SK-N-SH treated with all-trans-retinoic acid at 6 μM for 48 hours (cell line): ENCODE results near the gene VAT1L.

ENCODE experiments used
- ATAC-seq: fragments of 200-7000 bp; cut with Tn5 transposase; 3 replicates; pipeline ENCODE4 v1.9.1; 2020; ENCODE audit warnings: mild to moderate bottlenecking, moderate library complexity
- BACH2 ChIP-seq: fragments of 250-450 bp; sonication (Bioruptor Pico); IDR thresholded peaks from 2 replicates; pipeline ENCODE4 v1.9.0; 2021; ENCODE audit warnings: mild to moderate bottlenecking, borderline replicate concordance
- CSDC2 ChIP-seq: fragments of 250-450 bp; sonication (Bioruptor Pico); IDR thresholded peaks from 2 replicates; pipeline ENCODE4 v1.5.0; 2020; ENCODE audit warnings: mild to moderate bottlenecking, moderate library complexity
- ESRRG ChIP-seq: fragments of 250-450 bp; sonication (Bioruptor Pico); IDR thresholded peaks from 2 replicates; pipeline ENCODE4 v1.6.1; 2021; ENCODE audit warnings: mild to moderate bottlenecking
- GLIS3 ChIP-seq: fragments of 250-450 bp; sonication (Bioruptor Pico); IDR thresholded peaks from 2 replicates; pipeline ENCODE4 v1.5.0; 2020; ENCODE audit warnings: mild to moderate bottlenecking, moderate library complexity
- ISL1 ChIP-seq: fragments of 250-450 bp; sonication (Bioruptor Pico); IDR thresholded peaks from 2 replicates; pipeline ENCODE4 v2.1.2; 2022; ENCODE audit warnings: mild to moderate bottlenecking, moderate library complexity
- OSR1 ChIP-seq: fragments of 250-450 bp; sonication (Bioruptor Pico); IDR thresholded peaks from 2 replicates; pipeline ENCODE4 v1.8.0; 2022; ENCODE audit warnings: moderate library complexity, mild to moderate bottlenecking, inconsistent platforms
- PPARA ChIP-seq: fragments of 250-450 bp; sonication (Bioruptor Pico); IDR thresholded peaks from 2 replicates; pipeline ENCODE4 v1.5.0; 2020; ENCODE audit warnings: mild to moderate bottlenecking, borderline replicate concordance
- RARB ChIP-seq: fragments of 250-450 bp; sonication (Bioruptor Pico); IDR thresholded peaks from 2 replicates; pipeline ENCODE4 v1.8.0; 2021; ENCODE audit warnings: mild to moderate bottlenecking, moderate library complexity
- TCF4 ChIP-seq: fragments of 250-450 bp; sonication (Bioruptor Pico); IDR thresholded peaks from 2 replicates; pipeline ENCODE4 v1.8.0; 2021; ENCODE audit warnings: mild to moderate bottlenecking, moderate library complexity, borderline replicate concordance
- TOX ChIP-seq: fragments of 250-450 bp; sonication (Bioruptor Pico); IDR thresholded peaks from 2 replicates; pipeline ENCODE4 v1.8.0; 2021; ENCODE audit warnings: mild to moderate bottlenecking, moderate library complexity, borderline replicate concordance
- ZC3H10 ChIP-seq: fragments of 250-450 bp; sonication (Bioruptor Pico); IDR thresholded peaks from 2 replicates; pipeline ENCODE4 v1.5.1; 2021; ENCODE audit warnings: mild to moderate bottlenecking, moderate library complexity
- ZFP3 ChIP-seq: fragments of 250-450 bp; sonication (Bioruptor Pico); IDR thresholded peaks from 2 replicates; pipeline ENCODE4 v1.5.0; 2020; ENCODE audit warnings: mild to moderate bottlenecking, moderate library complexity
- ZFP30 ChIP-seq: fragments of 450-650 bp; formaldehyde crosslinking; IDR thresholded peaks from 2 replicates; pipeline ENCODE4 v1.5.0; 2022; ENCODE audit warnings: mild to moderate bottlenecking, moderate library complexity
- ZNF565 ChIP-seq: fragments of 450-650 bp; formaldehyde crosslinking; conservative IDR thresholded peaks from 2 replicates; pipeline ENCODE4 v1.5.0; 2020; ENCODE audit warnings: low read depth, mild to moderate bottlenecking, moderate library complexity
- ZNF70 ChIP-seq: fragments of 450-650 bp; formaldehyde crosslinking; IDR thresholded peaks from 2 replicates; pipeline ENCODE4 v1.5.0; 2020; ENCODE audit warnings: mild to moderate bottlenecking, moderate library complexity
- ZNF8 ChIP-seq: fragments of 450-650 bp; formaldehyde crosslinking; IDR thresholded peaks from 2 replicates; pipeline ENCODE4 v1.5.0; 2020; ENCODE audit warnings: mild to moderate bottlenecking, moderate library complexity
- TF ChIP-seq, protein P1 (sequence below): fragments of 250-450 bp; sonication (Bioruptor Pico); IDR thresholded peaks from 2 replicates; pipeline ENCODE4 v1.5.1; 2020; ENCODE audit warnings: low read depth, mild to moderate bottlenecking, moderate library complexity
- TF ChIP-seq, protein P2 (sequence below): fragments of 250-450 bp; sonication (Bioruptor Pico); IDR thresholded peaks from 2 replicates; pipeline ENCODE4 v1.8.0; 2021; ENCODE audit warnings: low read depth, mild to moderate bottlenecking, moderate library complexity, borderline replicate concordance
- TF ChIP-seq, protein P3 (sequence below): fragments of 250-450 bp; sonication (Bioruptor Pico); IDR thresholded peaks from 2 replicates; pipeline ENCODE4 v1.5.0; 2020; ENCODE audit warnings: mild to moderate bottlenecking, moderate library complexity
- TF ChIP-seq, protein P4 (sequence below): fragments of 250-450 bp; sonication (Bioruptor Pico); IDR thresholded peaks from 2 replicates; pipeline ENCODE4 v1.8.0; 2020; ENCODE audit warnings: mild to moderate bottlenecking, moderate library complexity, borderline replicate concordance
- TF ChIP-seq, protein P5 (sequence below): fragments of 250-450 bp; sonication (Bioruptor Pico); IDR thresholded peaks from 2 replicates; pipeline ENCODE4 v1.5.1; 2021; ENCODE audit warnings: mild to moderate bottlenecking, moderate library complexity

VAT1L gene

DNA sequence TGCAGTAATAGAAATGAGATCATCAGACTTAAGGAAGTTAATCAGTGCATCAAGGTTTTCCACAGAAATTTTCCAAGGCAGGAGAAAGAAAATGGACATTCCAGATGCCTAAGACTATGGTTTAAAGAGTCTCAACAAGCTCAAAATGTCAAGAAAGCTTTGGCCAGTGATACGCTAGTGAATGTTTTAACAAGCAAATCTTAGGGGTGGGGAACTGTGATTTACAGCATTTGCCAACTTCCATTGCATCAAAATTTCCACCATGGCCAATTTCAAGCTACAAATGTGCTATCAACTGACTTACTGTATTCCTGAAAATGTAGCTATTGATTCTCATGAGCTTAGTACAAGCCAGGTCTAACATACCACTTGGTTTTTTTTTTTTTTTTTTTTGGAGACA is 151.6 kb downstream of the VAT1L start:
- ATAC-seq, result no peak
- TF ChIP-seq ISL1 (CRISPR knock-in tag), result no peak
- TF ChIP-seq OSR1 (CRISPR knock-in tag), result no peak
- TF ChIP-seq ZFP3 (CRISPR knock-in tag), result no peak
- no peak for TF ChIP-seq ZNF565 (CRISPR knock-in tag)

DNA sequence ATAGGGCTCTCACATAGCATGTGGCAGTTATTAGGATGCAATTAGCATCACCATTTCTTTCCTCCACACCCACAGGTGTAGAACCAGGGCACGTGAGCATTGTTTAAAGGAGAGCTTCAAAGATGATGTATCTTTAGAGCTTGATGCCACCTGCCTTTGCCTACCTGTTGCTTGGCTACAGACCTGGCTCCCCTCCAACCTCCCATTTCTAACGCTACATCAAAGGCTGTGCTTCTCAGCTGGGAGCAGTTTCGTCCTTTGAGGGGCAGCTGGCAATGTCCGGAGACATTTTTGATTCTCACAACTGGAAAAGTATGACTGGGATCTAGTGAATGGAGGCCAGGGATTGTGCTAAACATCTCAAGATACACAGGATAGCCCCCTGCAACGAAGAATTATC is 155.4 kb downstream of the VAT1L start:
- TF ChIP-seq RARB (CRISPR knock-in tag) (no peak), ZC3H10 (CRISPR knock-in tag) (no peak), TCF4 (CRISPR knock-in tag) (no peak), ESRRG (CRISPR knock-in tag) (no peak), ZNF70 (no peak), PPARA (CRISPR knock-in tag) (no peak), OSR1 (CRISPR knock-in tag) (no peak), GLIS3 (no peak), BACH2 (CRISPR knock-in tag) (no peak)
- TF ChIP-seq, protein P1, sequence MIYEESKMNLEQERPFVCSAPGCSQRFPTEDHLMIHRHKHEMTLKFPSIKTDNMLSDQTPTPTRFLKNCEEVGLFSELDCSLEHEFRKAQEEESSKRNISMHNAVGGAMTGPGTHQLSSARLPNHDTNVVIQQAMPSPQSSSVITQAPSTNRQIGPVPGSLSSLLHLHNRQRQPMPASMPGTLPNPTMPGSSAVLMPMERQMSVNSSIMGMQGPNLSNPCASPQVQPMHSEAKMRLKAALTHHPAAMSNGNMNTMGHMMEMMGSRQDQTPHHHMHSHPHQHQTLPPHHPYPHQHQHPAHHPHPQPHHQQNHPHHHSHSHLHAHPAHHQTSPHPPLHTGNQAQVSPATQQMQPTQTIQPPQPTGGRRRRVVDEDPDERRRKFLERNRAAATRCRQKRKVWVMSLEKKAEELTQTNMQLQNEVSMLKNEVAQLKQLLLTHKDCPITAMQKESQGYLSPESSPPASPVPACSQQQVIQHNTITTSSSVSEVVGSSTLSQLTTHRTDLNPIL (CRISPR knock-in tag), result no peak
- TF ChIP-seq, protein P2, sequence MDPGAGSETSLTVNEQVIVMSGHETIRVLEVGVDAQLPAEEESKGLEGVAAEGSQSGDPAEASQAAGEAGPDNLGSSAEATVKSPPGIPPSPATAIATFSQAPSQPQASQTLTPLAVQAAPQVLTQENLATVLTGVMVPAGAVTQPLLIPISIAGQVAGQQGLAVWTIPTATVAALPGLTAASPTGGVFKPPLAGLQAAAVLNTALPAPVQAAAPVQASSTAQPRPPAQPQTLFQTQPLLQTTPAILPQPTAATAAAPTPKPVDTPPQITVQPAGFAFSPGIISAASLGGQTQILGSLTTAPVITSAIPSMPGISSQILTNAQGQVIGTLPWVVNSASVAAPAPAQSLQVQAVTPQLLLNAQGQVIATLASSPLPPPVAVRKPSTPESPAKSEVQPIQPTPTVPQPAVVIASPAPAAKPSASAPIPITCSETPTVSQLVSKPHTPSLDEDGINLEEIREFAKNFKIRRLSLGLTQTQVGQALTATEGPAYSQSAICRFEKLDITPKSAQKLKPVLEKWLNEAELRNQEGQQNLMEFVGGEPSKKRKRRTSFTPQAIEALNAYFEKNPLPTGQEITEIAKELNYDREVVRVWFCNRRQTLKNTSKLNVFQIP (CRISPR knock-in tag), result no peak
- TF ChIP-seq, protein P3, sequence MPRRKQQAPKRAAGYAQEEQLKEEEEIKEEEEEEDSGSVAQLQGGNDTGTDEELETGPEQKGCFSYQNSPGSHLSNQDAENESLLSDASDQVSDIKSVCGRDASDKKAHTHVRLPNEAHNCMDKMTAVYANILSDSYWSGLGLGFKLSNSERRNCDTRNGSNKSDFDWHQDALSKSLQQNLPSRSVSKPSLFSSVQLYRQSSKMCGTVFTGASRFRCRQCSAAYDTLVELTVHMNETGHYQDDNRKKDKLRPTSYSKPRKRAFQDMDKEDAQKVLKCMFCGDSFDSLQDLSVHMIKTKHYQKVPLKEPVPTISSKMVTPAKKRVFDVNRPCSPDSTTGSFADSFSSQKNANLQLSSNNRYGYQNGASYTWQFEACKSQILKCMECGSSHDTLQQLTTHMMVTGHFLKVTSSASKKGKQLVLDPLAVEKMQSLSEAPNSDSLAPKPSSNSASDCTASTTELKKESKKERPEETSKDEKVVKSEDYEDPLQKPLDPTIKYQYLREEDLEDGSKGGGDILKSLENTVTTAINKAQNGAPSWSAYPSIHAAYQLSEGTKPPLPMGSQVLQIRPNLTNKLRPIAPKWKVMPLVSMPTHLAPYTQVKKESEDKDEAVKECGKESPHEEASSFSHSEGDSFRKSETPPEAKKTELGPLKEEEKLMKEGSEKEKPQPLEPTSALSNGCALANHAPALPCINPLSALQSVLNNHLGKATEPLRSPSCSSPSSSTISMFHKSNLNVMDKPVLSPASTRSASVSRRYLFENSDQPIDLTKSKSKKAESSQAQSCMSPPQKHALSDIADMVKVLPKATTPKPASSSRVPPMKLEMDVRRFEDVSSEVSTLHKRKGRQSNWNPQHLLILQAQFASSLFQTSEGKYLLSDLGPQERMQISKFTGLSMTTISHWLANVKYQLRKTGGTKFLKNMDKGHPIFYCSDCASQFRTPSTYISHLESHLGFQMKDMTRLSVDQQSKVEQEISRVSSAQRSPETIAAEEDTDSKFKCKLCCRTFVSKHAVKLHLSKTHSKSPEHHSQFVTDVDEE (CRISPR knock-in tag), result no peak
- ATAC-seq, result no peak

DNA sequence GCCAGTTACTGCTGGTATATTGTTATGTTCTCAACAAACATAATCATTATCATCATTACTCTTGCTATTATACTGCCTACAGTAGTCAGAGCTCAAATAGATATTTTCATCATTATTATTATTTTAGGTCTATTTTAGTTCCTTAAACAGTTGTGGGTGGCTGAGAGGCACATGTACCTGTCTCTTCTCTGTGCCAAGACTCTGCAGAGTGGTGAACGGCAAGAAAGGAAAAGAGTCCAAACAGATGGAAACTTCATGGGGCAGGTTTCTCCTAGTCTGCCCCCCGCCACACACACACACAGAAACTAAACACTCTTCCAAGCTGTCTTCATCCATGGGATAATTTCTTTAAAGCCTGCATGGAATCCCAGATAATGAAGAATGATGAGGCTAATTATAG is 156.3 kb downstream of the VAT1L start:
- TF ChIP-seq, protein P2 (CRISPR knock-in tag), result no peak
- TF ChIP-seq ZNF8 (no peak), ISL1 (CRISPR knock-in tag) (no peak), ZNF565 (CRISPR knock-in tag) (no peak), OSR1 (CRISPR knock-in tag) (no peak), GLIS3 (no peak), ZC3H10 (CRISPR knock-in tag) (no peak), PPARA (CRISPR knock-in tag) (no peak), ESRRG (CRISPR knock-in tag) (no peak), CSDC2 (CRISPR knock-in tag) (no peak), TCF4 (CRISPR knock-in tag) (no peak), RARB (CRISPR knock-in tag) (no peak), ZNF70 (no peak), TOX (CRISPR knock-in tag) (no peak), BACH2 (CRISPR knock-in tag) (no peak), ZFP30 (no peak)
- TF ChIP-seq, protein P4, sequence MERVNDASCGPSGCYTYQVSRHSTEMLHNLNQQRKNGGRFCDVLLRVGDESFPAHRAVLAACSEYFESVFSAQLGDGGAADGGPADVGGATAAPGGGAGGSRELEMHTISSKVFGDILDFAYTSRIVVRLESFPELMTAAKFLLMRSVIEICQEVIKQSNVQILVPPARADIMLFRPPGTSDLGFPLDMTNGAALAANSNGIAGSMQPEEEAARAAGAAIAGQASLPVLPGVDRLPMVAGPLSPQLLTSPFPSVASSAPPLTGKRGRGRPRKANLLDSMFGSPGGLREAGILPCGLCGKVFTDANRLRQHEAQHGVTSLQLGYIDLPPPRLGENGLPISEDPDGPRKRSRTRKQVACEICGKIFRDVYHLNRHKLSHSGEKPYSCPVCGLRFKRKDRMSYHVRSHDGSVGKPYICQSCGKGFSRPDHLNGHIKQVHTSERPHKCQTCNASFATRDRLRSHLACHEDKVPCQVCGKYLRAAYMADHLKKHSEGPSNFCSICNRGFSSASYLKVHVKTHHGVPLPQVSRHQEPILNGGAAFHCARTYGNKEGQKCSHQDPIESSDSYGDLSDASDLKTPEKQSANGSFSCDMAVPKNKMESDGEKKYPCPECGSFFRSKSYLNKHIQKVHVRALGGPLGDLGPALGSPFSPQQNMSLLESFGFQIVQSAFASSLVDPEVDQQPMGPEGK (CRISPR knock-in tag), result no peak
- TF ChIP-seq, protein P5, sequence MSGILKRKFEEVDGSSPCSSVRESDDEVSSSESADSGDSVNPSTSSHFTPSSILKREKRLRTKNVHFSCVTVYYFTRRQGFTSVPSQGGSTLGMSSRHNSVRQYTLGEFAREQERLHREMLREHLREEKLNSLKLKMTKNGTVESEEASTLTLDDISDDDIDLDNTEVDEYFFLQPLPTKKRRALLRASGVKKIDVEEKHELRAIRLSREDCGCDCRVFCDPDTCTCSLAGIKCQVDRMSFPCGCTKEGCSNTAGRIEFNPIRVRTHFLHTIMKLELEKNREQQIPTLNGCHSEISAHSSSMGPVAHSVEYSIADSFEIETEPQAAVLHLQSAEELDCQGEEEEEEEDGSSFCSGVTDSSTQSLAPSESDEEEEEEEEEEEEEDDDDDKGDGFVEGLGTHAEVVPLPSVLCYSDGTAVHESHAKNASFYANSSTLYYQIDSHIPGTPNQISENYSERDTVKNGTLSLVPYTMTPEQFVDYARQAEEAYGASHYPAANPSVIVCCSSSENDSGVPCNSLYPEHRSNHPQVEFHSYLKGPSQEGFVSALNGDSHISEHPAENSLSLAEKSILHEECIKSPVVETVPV (CRISPR knock-in tag), result no peak
- TF ChIP-seq, protein P1 (CRISPR knock-in tag), result no peak
- TF ChIP-seq, all 23 proteins: peak for 0
- no peak for ATAC-seq
